ENCODE measurements around the gene MTHFD2L. TPM values are rescaled to one million over a fixed set of nuclear protein-coding genes. Genes with fewer than 3 reads are reported as not detected.

Gene MTHFD2L
- total and polyA plus RNA-seq, 10 of the 15 experiments (the other 5 are each of a cell fraction or from before 2014, with no cell fraction given) = 4.8 to 25.4 (median 14.4) TPM

DNA sequence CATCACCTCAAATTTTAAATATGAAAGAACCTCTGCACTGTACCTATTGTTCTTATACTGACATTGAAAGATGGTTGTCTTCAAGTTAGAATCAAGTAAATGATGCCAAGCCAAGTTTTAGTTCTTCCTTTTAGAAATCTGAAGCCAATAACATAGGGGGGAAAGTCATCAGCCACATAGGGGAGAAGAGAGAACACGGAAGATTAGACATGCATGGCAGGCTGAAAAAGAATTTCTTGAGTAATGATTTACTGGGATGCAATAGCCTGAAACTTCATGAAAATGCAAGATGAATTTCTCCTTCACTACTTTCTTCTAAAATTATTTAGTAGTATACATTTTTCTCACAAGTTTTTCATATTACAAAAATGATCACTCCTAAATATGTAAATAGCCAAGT is 136.8 kb downstream of the MTHFD2L start:
- intact Hi-C loops (cut with micrococcal nuclease; ENCODE audit: unreplicated experiment) = no loop called here
- Histone ChIP-seq H3K4me2 (ENCODE audit: control insufficient read depth, insufficient read depth) (no peak overlapping the region), H3K79me2 (ENCODE audit: control insufficient read depth, insufficient read depth, low read length) (no peaks in the 10 kb centered on the region), H3K27ac (ENCODE audit: control insufficient read depth, insufficient read depth) (no peak overlapping the region), H3K9ac (ENCODE audit: control insufficient read depth, insufficient read depth, low read length) (no peak overlapping the region), H3K9me3 (replicated peaks; ENCODE audit: control insufficient read depth, insufficient read depth, low read length) (no peaks in the 10 kb centered on the region), H3K4me3 (no peak overlapping the region), H3K4me1 (ENCODE audit: control insufficient read depth, insufficient read depth, low read length) (no peaks in the 10 kb centered on the region), H3K27me3 (replicated peaks in 1 of 2; ENCODE audit: control insufficient read depth in 2 of 2, insufficient read depth in 2 of 2, low read length in 1 of 2) (no peaks in the 10 kb centered on the region), H2AFZ (ENCODE audit: control insufficient read depth, low read depth, low read length) (no peak overlapping the region), H4K20me1 (ENCODE audit: control insufficient read depth, insufficient read depth) (no peaks in the 10 kb centered on the region), H3K36me3 (ENCODE audit: control insufficient read depth in 2 of 2, insufficient read depth in 2 of 2, low read length in 1 of 2) (no peaks in the 10 kb centered on the region)
- SMC1A ChIA-PET (ENCODE audit: uncharacterized antibody, unreplicated experiment) = no interaction called here
- no peak for DNase-seq (ENCODE audit: low read depth, low spot score)
- RAD21 ChIA-PET (ENCODE audit: unreplicated experiment) = no interaction called here
- CTCF ChIA-PET = interaction anchor here (0.6 kb wide), 1 partner anchor 83 kb away, joined by 4 read pairs; no protein-coding TSS in a partner anchor
- ATAC-seq = no peak
- TF ChIP-seq POLR2AphosphoS2 (IDR thresholded peaks at IDR 0.05; ENCODE audit: low read depth, low read length) = no peak
- TF ChIP-seq SREBF1 (IDR thresholded peaks at IDR 0.05; ENCODE audit: low read length) = no peak
- no peak for TF ChIP-seq MYC (IDR thresholded peaks at IDR 0.05; ENCODE audit: insufficient read depth, insufficient read length, insufficient replicate concordance, low read length, severe bottlenecking)
- TF ChIP-seq RCOR1 (conservative IDR thresholded peaks at IDR 0.05; ENCODE audit: low read depth, low read length) = no peak
- no peak for TF ChIP-seq PAX5 (IDR thresholded peaks at IDR 0.05; ENCODE audit: borderline replicate concordance, low read depth, low read length)
- no peak for TF ChIP-seq IKZF1 (conservative IDR thresholded peaks at IDR 0.05)
- no peak for TF ChIP-seq ZNF217 (IDR thresholded peaks at IDR 0.05)
- TF ChIP-seq TARDBP (IDR thresholded peaks at IDR 0.05; ENCODE audit: borderline replicate concordance) = no peak
- TF ChIP-seq CBX3 (IDR thresholded peaks at IDR 0.05; ENCODE audit: borderline replicate concordance, low read depth) = no peak
- TF ChIP-seq STAT1 (conservative IDR thresholded peaks at IDR 0.05) = no peak
- TF ChIP-seq MTA2 (IDR thresholded peaks at IDR 0.05; ENCODE audit: low read depth) = no peak
- TF ChIP-seq EP300 (IDR thresholded peaks at IDR 0.05; ENCODE audit: borderline replicate concordance in 1 of 2, control insufficient read depth in 1 of 2, low read depth in 2 of 2, low read length in 2 of 2) = no peak
- no peak for TF ChIP-seq BACH1 (IDR thresholded peaks at IDR 0.05; ENCODE audit: borderline replicate concordance)
- TF ChIP-seq, protein P1, sequence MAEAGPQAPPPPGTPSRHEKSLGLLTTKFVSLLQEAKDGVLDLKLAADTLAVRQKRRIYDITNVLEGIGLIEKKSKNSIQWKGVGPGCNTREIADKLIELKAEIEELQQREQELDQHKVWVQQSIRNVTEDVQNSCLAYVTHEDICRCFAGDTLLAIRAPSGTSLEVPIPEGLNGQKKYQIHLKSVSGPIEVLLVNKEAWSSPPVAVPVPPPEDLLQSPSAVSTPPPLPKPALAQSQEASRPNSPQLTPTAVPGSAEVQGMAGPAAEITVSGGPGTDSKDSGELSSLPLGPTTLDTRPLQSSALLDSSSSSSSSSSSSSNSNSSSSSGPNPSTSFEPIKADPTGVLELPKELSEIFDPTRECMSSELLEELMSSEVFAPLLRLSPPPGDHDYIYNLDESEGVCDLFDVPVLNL (IDR thresholded peaks at IDR 0.05; ENCODE audit: low read depth, low read length) = no peak
- TF ChIP-seq IRF4 (IDR thresholded peaks at IDR 0.05; ENCODE audit: low read depth, low read length) = no peak
- TF ChIP-seq KDM1A (IDR thresholded peaks at IDR 0.05; ENCODE audit: borderline replicate concordance) = no peak
- TF ChIP-seq RAD21 (IDR thresholded peaks at IDR 0.05; ENCODE audit: insufficient read depth, low read depth, low read length) = no peak
- no peak for TF ChIP-seq ESRRA (IDR thresholded peaks at IDR 0.05; ENCODE audit: low read length)
- TF ChIP-seq HCFC1 (IDR thresholded peaks at IDR 0.05; ENCODE audit: low read length) = no peak
- no peak for FAIRE-seq
- in situ Hi-C loops (cut with MboI) = no loop called here
- POLR2A ChIA-PET = no interaction called here
- whole genome bisulfite sequencing (ENCODE audit: insufficient coverage, insufficient replicate concordance, low lambda C conversion rate, missing lambda C conversion rate) = 96% methylated on average over 1 of the region's 1 CpG
- no TSS peak for BruUV-seq (replicated peaks)
